BLaER1 (cell line): ENCODE data around the gene NDUFS8.

Experiments
- H3K27ac ChIP-seq: shearing (Covaris generic); formaldehyde crosslinking; 2 replicates; pipeline ENCODE4 v1.8.1; 2022
- H3K27me3 ChIP-seq: shearing (Covaris generic); formaldehyde crosslinking; 2 replicates; pipeline ENCODE4 v1.8.1; 2022
- H3K36me3 ChIP-seq: shearing (Covaris generic); formaldehyde crosslinking; 2 replicates; pipeline ENCODE4 v1.8.1; 2022
- H3K4me1 ChIP-seq: shearing (Covaris generic); formaldehyde crosslinking; 2 replicates; pipeline ENCODE4 v1.8.1; 2022
- H3K4me2 ChIP-seq: shearing (Covaris generic); formaldehyde crosslinking; 2 replicates; pipeline ENCODE4 v1.8.1; 2022
- H3K4me3 ChIP-seq: shearing (Covaris generic); formaldehyde crosslinking; 2 replicates; pipeline ENCODE4 v1.8.1; 2022
- H3K9ac ChIP-seq: shearing (Covaris generic); formaldehyde crosslinking; 2 replicates; pipeline ENCODE4 v1.8.1; 2022
- H3K9me3 ChIP-seq: shearing (Covaris generic); formaldehyde crosslinking; 2 replicates; pipeline ENCODE4 v1.8.1; 2022
- H4K20me1 ChIP-seq: shearing (Covaris generic); formaldehyde crosslinking; 2 replicates; pipeline ENCODE4 v1.8.1; 2022
- Cebpa-rat ChIP-seq: shearing (Covaris generic); IDR thresholded peaks from 2 replicates; pipeline ENCODE4 v1.8.1; 2022

NDUFS8 gene

GRCh38 chr11:68024508-68024907 is 6.0 kb upstream of the NDUFS8 start:
- Histone ChIP-seq H3K9me3 (0 out of 2 replicates have a peak, but pooled peaks cover 4% of the 10 kb centered on the region), H3K9ac (no peak overlapping the region), H3K27me3 (no peaks in the 10 kb centered on the region), H3K4me3 (no peak overlapping the region), H3K4me1 (peaks cover 40% of the 10 kb centered on the region), H3K27ac (no peak overlapping the region), H3K4me2 (peak overlapping the region; percentile 53; the same call in 1 of the 2 replicates), H4K20me1 (no peaks in the 10 kb centered on the region), H3K36me3 (peaks cover 34% of the 10 kb centered on the region; the same call in 1 of the 2 replicates)
- no peak for TF ChIP-seq Cebpa-rat

- 0 out of 2 replicates have a peak, but pooled peaks cover 4% of the 10 kb centered on the region for H3K9me3 ChIP-seq
- H4K20me1 ChIP-seq: no peaks in the 10 kb centered on the region
- no peaks in the 10 kb centered on the region for H3K27me3 ChIP-seq
- no peak overlapping the region for H3K27ac ChIP-seq
- TF ChIP-seq Cebpa-rat: no peak
- no peak overlapping the region for H3K4me3 ChIP-seq
- H3K4me2 ChIP-seq: peak overlapping the region; percentile 53
- H3K4me1 ChIP-seq: peaks cover 44% of the 10 kb centered on the region
- H3K9ac ChIP-seq: no peak overlapping the region
- H3K36me3 ChIP-seq: peaks cover 34% of the 10 kb centered on the region; the same call in 1 of the 2 replicates
These were observed 5.4 kb upstream of the NDUFS8 start for GRCh38 chr11:68025047-68025446.

- no peaks in the 10 kb centered on the region for H4K20me1 ChIP-seq
- peaks cover 35% of the 10 kb centered on the region for H3K4me1 ChIP-seq
- TF ChIP-seq Cebpa-rat: no peak
- H3K27me3 ChIP-seq: no peaks in the 10 kb centered on the region
- H3K9ac ChIP-seq: no peak overlapping the region
- no peak overlapping the region for H3K4me2 ChIP-seq
- H3K36me3 ChIP-seq: peaks cover 34% of the 10 kb centered on the region; the same call in 1 of the 2 replicates
- H3K4me3 ChIP-seq: no peak overlapping the region
- H3K9me3 ChIP-seq: 0 out of 2 replicates have a peak, but pooled peaks cover 4% of the 10 kb centered on the region
- no peak overlapping the region for H3K27ac ChIP-seq
These were observed 3.9 kb upstream of the NDUFS8 start for GRCh38 chr11:68026391-68027105.

- Histone ChIP-seq H3K4me1 (peaks cover 40% of the 10 kb centered on the region), H3K36me3 (peaks cover 32% of the 10 kb centered on the region), H3K9ac (no peak overlapping the region)
These were observed 2.8 kb upstream of the NDUFS8 start for GRCh38 chr11:68027667-68028066.

GRCh38 chr11:68028802-68029545 is 1.5 kb upstream of the NDUFS8 start:
- Histone ChIP-seq H3K9ac (peak overlapping the region; percentile 89; the same call in 1 of the 2 replicates), H3K4me2 (peak overlapping the region; percentile 82), H4K20me1 (no peaks in the 10 kb centered on the region), H3K4me1 (peaks cover 40% of the 10 kb centered on the region), H3K27ac (peak overlapping the region; percentile 69; the same call in 1 of the 2 replicates), H3K27me3 (no peaks in the 10 kb centered on the region), H3K4me3 (no peak overlapping the region), H3K36me3 (peaks cover 45% of the 10 kb centered on the region), H3K9me3 (0 out of 2 replicates have a peak, but pooled peaks cover 4% of the 10 kb centered on the region)
- TF ChIP-seq Cebpa-rat: no peak

More at GRCh38 chr11:68027667-68028066, 2.8 kb upstream of the NDUFS8 start:
- no peak for TF ChIP-seq Cebpa-rat
- no peak overlapping the region for H3K27ac ChIP-seq
- H3K4me3 ChIP-seq: no peak overlapping the region
- 0 out of 2 replicates have a peak, but pooled peaks cover 4% of the 10 kb centered on the region for H3K9me3 ChIP-seq
- no peak overlapping the region for H3K4me2 ChIP-seq
- H4K20me1 ChIP-seq: no peaks in the 10 kb centered on the region
- H3K27me3 ChIP-seq: no peaks in the 10 kb centered on the region

GRCh38 chr11:68031144-68031464 is 623 bp downstream of the NDUFS8 start:
- Histone ChIP-seq H3K4me2 (peak overlapping the region; percentile 90), H3K27me3 (no peaks in the 10 kb centered on the region), H3K27ac (peak overlapping the region; percentile 90), H3K4me3 (peak overlapping the region; percentile 86), H3K9me3 (no peaks in the 10 kb centered on the region), H4K20me1 (no peaks in the 10 kb centered on the region), H3K4me1 (peaks cover 29% of the 10 kb centered on the region), H3K9ac (peak overlapping the region; percentile 89), H3K36me3 (peaks cover 49% of the 10 kb centered on the region)
- TF ChIP-seq Cebpa-rat: no peak

GRCh38 chr11:68032003-68032402 is 1.5 kb downstream of the NDUFS8 start:
- Histone ChIP-seq H3K4me1 (peaks cover 36% of the 10 kb centered on the region), H3K9ac (peak overlapping the region; percentile 89; the same call in 1 of the 2 replicates), H3K27ac (no peak overlapping the region), H3K27me3 (no peaks in the 10 kb centered on the region), H3K36me3 (peaks cover 54% of the 10 kb centered on the region), H3K4me2 (peak overlapping the region; percentile 90), H3K4me3 (no peak overlapping the region), H4K20me1 (no peaks in the 10 kb centered on the region), H3K9me3 (no peaks in the 10 kb centered on the region)
- no peak for TF ChIP-seq Cebpa-rat

- Histone ChIP-seq H3K4me2 (no peak overlapping the region), H3K27ac (no peak overlapping the region), H3K9ac (no peak overlapping the region), H3K4me1 (peaks cover 48% of the 10 kb centered on the region), H4K20me1 (no peaks in the 10 kb centered on the region), H3K27me3 (no peaks in the 10 kb centered on the region), H3K9me3 (no peaks in the 10 kb centered on the region), H3K4me3 (no peak overlapping the region), H3K36me3 (peaks cover 43% of the 10 kb centered on the region)
- TF ChIP-seq Cebpa-rat: no peak
These were observed 2.7 kb downstream of the NDUFS8 start for GRCh38 chr11:68032997-68033707.

GRCh38 chr11:68033708-68034045 is 3.2 kb downstream of the NDUFS8 start:
- no peaks in the 10 kb centered on the region for H4K20me1 ChIP-seq
- H3K36me3 ChIP-seq: peaks cover 43% of the 10 kb centered on the region
- TF ChIP-seq Cebpa-rat: no peak
- H3K9me3 ChIP-seq: no peaks in the 10 kb centered on the region
- no peak overlapping the region for H3K4me3 ChIP-seq
- H3K4me1 ChIP-seq: peaks cover 53% of the 10 kb centered on the region
- no peak overlapping the region for H3K27ac ChIP-seq
- no peaks in the 10 kb centered on the region for H3K27me3 ChIP-seq
- no peak overlapping the region for H3K9ac ChIP-seq
- no peak overlapping the region for H3K4me2 ChIP-seq
